ENCODE data around the gene TTPAL. TPM values are rescaled to one million over a fixed set of nuclear protein-coding genes. Genes with fewer than 3 reads are reported as not detected.

The TTPAL gene
- total RNA-seq, 4 donors from 2014 or later = 9.6 to 18.2 (median 13.0) TPM

- Histone ChIP-seq H3K4me1 (no peaks in the 10 kb centered on the region), H3K27me3 (peaks cover 0 to 30% (median 0%) of the 10 kb centered on the region in 4 donors), H3K4me3 (no peak overlapping the region), H3K9me3 (no peaks in the 10 kb centered on the region), H3K36me3 (no peaks in the 10 kb centered on the region), H3K27ac (replicated peaks in 1 of 4) (no peak overlapping the region)
- no peak for DNase-seq (ENCODE audit: extremely low spot score)
- intact Hi-C loops (cut with DNase I) = no loop called here
- TF ChIP-seq CTCF (IDR thresholded peaks at IDR 0.05) (no peak), POLR2AphosphoS5 (IDR thresholded peaks at IDR 0.05) (no peak)
- 54% methylated on average over 3 of the region's 4 CpGs for WGBS
Observed at GRCh38 chr20:44431118-44431501, 44.6 kb upstream of the TTPAL start.

GRCh38 chr20:44431502-44432234 is 44.0 kb upstream of the TTPAL start:
- no peak for TF ChIP-seq EP300 (IDR thresholded peaks at IDR 0.05)
- no peak for TF ChIP-seq CTCF (IDR thresholded peaks at IDR 0.05)
- no peak for TF ChIP-seq POLR2A (IDR thresholded peaks at IDR 0.05; ENCODE audit: low read depth)
- no peak for TF ChIP-seq POLR2AphosphoS5 (IDR thresholded peaks at IDR 0.05)
- Histone ChIP-seq H3K4me1 (no peaks in the 10 kb centered on the region), H3K27me3 (peaks cover 0 to 30% (median 0%) of the 10 kb centered on the region in 4 donors), H3K4me3 (no peak overlapping the region), H3K27ac (replicated peaks in 1 of 4) (no peak overlapping the region), H3K36me3 (no peaks in the 10 kb centered on the region), H3K9me3 (no peaks in the 10 kb centered on the region)
- intact Hi-C loops (cut with DNase I) = no loop called here
- WGBS = 59% methylated on average over 6 of the region's 11 CpGs
- DNase-seq (ENCODE audit: extremely low spot score) = no peak

GRCh38 chr20:44432618-44433577 is 42.8 kb upstream of the TTPAL start:
- Histone ChIP-seq H3K27ac (replicated peaks in 1 of 4) (no peak overlapping the region), H3K36me3 (no peaks in the 10 kb centered on the region), H3K4me1 (no peaks in the 10 kb centered on the region), H3K27me3 (peaks cover 0 to 30% (median 0%) of the 10 kb centered on the region in 4 donors), H3K9me3 (no peaks in the 10 kb centered on the region), H3K4me3 (no peak overlapping the region)
- intact Hi-C loops (cut with DNase I) = no loop called here
- 81% methylated on average over 8 of the region's 8 CpGs for WGBS
- TF ChIP-seq CTCF (IDR thresholded peaks at IDR 0.05) = no peak
- no peak for DNase-seq (ENCODE audit: extremely low spot score)

- TF ChIP-seq POLR2AphosphoS5 (IDR thresholded peaks at IDR 0.05) (no peak), POLR2A (IDR thresholded peaks at IDR 0.05; ENCODE audit: low read depth) (no peak), CTCF (IDR thresholded peaks at IDR 0.05) (no peak), EP300 (IDR thresholded peaks at IDR 0.05) (no peak)
- intact Hi-C loops (cut with DNase I) = no loop called here
- Histone ChIP-seq H3K4me1 (no peaks in the 10 kb centered on the region), H3K9me3 (no peaks in the 10 kb centered on the region), H3K36me3 (no peaks in the 10 kb centered on the region), H3K27me3 (peaks cover 0 to 30% (median 0%) of the 10 kb centered on the region in 4 donors), H3K27ac (replicated peaks in 1 of 4) (no peak overlapping the region), H3K4me3 (no peak overlapping the region)
- 77% methylated on average over 24 of the region's 24 CpGs for WGBS
- DNase-seq (ENCODE audit: extremely low spot score) = no peak
Observed at GRCh38 chr20:44433751-44434538, 41.7 kb upstream of the TTPAL start.

Measured in esophagus muscularis mucosa (tissue), 4 donors.